Liver (tissue), 9 donors: Measurements from ENCODE around the gene TMIE. TPM values are rescaled to one million over a fixed set of nuclear protein-coding genes. Genes with fewer than 3 reads are reported as not detected.

Experiments
- DNase-seq: peaks from one replicate; pipeline ENCODE4 v3.0.0-alpha.2; 2017; ENCODE audit warnings: low spot score
- H3K27ac ChIP-seq, 2 donors: one replicate each; pipeline ENCODE4 v1.7.0; 2013; ENCODE audit warnings: inconsistent platforms in 2 of 2, low read length in 2 of 2, control low read depth in 1 of 2, low read depth in 1 of 2, mild to moderate bottlenecking in 1 of 2
- H3K27me3 ChIP-seq, 4 donors: one replicate each; pipeline versions ENCODE4 v1.6.1 to v1.7.0; 2013; ENCODE audit warnings: low read length in 3 of 4, inconsistent platforms in 1 of 4, mild to moderate bottlenecking in 1 of 4, moderate library complexity in 1 of 4; ENCODE audit not compliant: control insufficient read depth in 4 of 4, insufficient read depth in 4 of 4
- H3K36me3 ChIP-seq, 4 donors: one replicate each; pipeline versions ENCODE4 v1.6.1 to v1.7.0; 2013; ENCODE audit warnings: low read length in 3 of 4, mild to moderate bottlenecking in 3 of 4, low read depth in 1 of 4, moderate library complexity in 1 of 4; ENCODE audit not compliant: control insufficient read depth in 4 of 4, insufficient read depth in 3 of 4
- H3K4me1 ChIP-seq, 4 donors: one replicate each; pipeline versions ENCODE4 v1.6.1 to v1.7.0; 2013; ENCODE audit warnings: low read length in 3 of 4, mild to moderate bottlenecking in 3 of 4, moderate library complexity in 1 of 4; ENCODE audit not compliant: control insufficient read depth in 4 of 4, insufficient read depth in 4 of 4
- H3K4me3 ChIP-seq, 3 donors: one replicate each; pipeline versions ENCODE4 v1.6.1 to v1.7.0; 2013; ENCODE audit warnings: low read length in 3 of 3, control low read depth in 1 of 3, low read depth in 1 of 3, mild to moderate bottlenecking in 1 of 3
- H3K9ac ChIP-seq, 2 donors: one replicate each; pipeline ENCODE4 v1.7.0; 2013; ENCODE audit warnings: low read length in 2 of 2, mild to moderate bottlenecking in 2 of 2, moderate library complexity in 2 of 2, control low read depth in 1 of 2, low read depth in 1 of 2
- H3K9me3 ChIP-seq, 4 donors: one replicate each; pipeline versions ENCODE4 v1.6.1 to v1.7.0; 2013; ENCODE audit warnings: low read length in 3 of 4; ENCODE audit not compliant: control insufficient read depth in 4 of 4
- EGR1 ChIP-seq, 2 donors: IDR thresholded peaks; 2 replicates each; pipeline ENCODE4 v1.6.1; 2016 to 2018; ENCODE audit warnings: antibody characterized with exemption in 2 of 2, low read depth in 2 of 2
- FOXA1 ChIP-seq: IDR thresholded peaks from 2 replicates; pipeline ENCODE4 v1.6.1; 2016; ENCODE audit warnings: antibody characterized with exemption
- FOXA2 ChIP-seq: IDR thresholded peaks from 2 replicates; pipeline ENCODE4 v1.6.1; 2016; ENCODE audit warnings: antibody characterized with exemption
- GABPA ChIP-seq, 2 donors: IDR thresholded peaks in 1 of 2; conservative IDR thresholded peaks in 1 of 2; 2 replicates each; pipeline ENCODE4 v1.6.1; 2016; ENCODE audit warnings: antibody characterized with exemption in 2 of 2, mild to moderate bottlenecking in 1 of 2, moderate library complexity in 1 of 2
- HNF4A ChIP-seq, 2 donors: conservative IDR thresholded peaks; 2 replicates each; pipeline ENCODE4 v1.6.1; 2016; ENCODE audit warnings: antibody characterized with exemption in 2 of 2, mild to moderate bottlenecking in 2 of 2
- HNF4G ChIP-seq: IDR thresholded peaks from 2 replicates; pipeline ENCODE4 v1.6.1; 2016; ENCODE audit warnings: antibody characterized with exemption
- JUND ChIP-seq, 2 donors: IDR thresholded peaks; 2 replicates each; pipeline ENCODE4 v1.6.1; 2016; ENCODE audit warnings: antibody characterized with exemption in 2 of 2
- NR2F2 ChIP-seq: IDR thresholded peaks from 2 replicates; pipeline ENCODE4 v1.6.1; 2016; ENCODE audit warnings: antibody characterized with exemption
- RAD21 ChIP-seq, 2 donors: IDR thresholded peaks; 2 replicates each; pipeline ENCODE4 v1.6.1; 2016; ENCODE audit warnings: antibody characterized with exemption in 2 of 2, mild to moderate bottlenecking in 2 of 2
- RXRA ChIP-seq, 2 donors: IDR thresholded peaks; 2 replicates each; pipeline ENCODE4 v1.6.1; 2017 to 2018; ENCODE audit warnings: antibody characterized with exemption in 2 of 2, mild to moderate bottlenecking in 1 of 2
- SP1 ChIP-seq: IDR thresholded peaks from 2 replicates; pipeline ENCODE4 v1.6.1; 2018; ENCODE audit warnings: antibody characterized with exemption, mild to moderate bottlenecking
- YY1 ChIP-seq: IDR thresholded peaks from 2 replicates; pipeline ENCODE4 v1.6.1; 2016; ENCODE audit warnings: antibody characterized with exemption, mild to moderate bottlenecking
- WGBS: extraction: QIAGEN DNeasy Blood & Tissue Kit; methylation state at CpG from one replicate; pipeline ENCODE4 v1.1.7; 2013; 5-methylcytosine and 5-hydroxymethylcytosine counted together
- polyA plus RNA-seq, 2 donors: library from polyadenylated mRNA; stranded (reverse) in 1 of 2; unstranded in 1 of 2; fragments of 200-250 nt in 1 of 2; fragments of >200 nt in 1 of 2; fragmentation: Nextera tagmentation in 1 of 2; extraction: Ambion mirVana in 1 of 2; gene quantifications; one replicate each; pipeline versions ENCODE4 v1.2.1 to v1.2.3, GENCODE V29; 2013 to 2015
- total RNA-seq, 2 donors: library from RNA; depleted of rRNA; stranded (reverse); fragments of >200 nt; gene quantifications; one replicate each; pipeline ENCODE4 v1.2.3, GENCODE V29; 2014
- TF ChIP-seq, protein P1 (sequence below): IDR thresholded peaks from 2 replicates; pipeline ENCODE4 v1.6.1; 2016; ENCODE audit warnings: antibody characterized with exemption
- TF ChIP-seq, protein P2 (sequence below): fragments of 150-350 bp; IDR thresholded peaks from 2 replicates; pipeline ENCODE4 v1.5.1; 2017; ENCODE audit warnings: improper control_type of control experiment, low read depth, low read length; ENCODE audit not compliant: missing input control
- TF ChIP-seq, protein P3 (sequence below): IDR thresholded peaks from 2 replicates; pipeline ENCODE4 v1.6.1; 2016; ENCODE audit warnings: antibody characterized with exemption
- TF ChIP-seq, protein P4 (sequence below): IDR thresholded peaks from 2 replicates; pipeline ENCODE4 v1.6.1; 2016; ENCODE audit warnings: antibody characterized with exemption, mild to moderate bottlenecking
- donor health status: healthy.
- donor health status: healthy.
- donor health status: healthy.
- donor health status: healthy.
- donor health status: healthy.

TMIE gene
- total and polyA plus RNA-seq, 4 donors, result 0.13 to 0.26 (median 0.15) TPM

DNA sequence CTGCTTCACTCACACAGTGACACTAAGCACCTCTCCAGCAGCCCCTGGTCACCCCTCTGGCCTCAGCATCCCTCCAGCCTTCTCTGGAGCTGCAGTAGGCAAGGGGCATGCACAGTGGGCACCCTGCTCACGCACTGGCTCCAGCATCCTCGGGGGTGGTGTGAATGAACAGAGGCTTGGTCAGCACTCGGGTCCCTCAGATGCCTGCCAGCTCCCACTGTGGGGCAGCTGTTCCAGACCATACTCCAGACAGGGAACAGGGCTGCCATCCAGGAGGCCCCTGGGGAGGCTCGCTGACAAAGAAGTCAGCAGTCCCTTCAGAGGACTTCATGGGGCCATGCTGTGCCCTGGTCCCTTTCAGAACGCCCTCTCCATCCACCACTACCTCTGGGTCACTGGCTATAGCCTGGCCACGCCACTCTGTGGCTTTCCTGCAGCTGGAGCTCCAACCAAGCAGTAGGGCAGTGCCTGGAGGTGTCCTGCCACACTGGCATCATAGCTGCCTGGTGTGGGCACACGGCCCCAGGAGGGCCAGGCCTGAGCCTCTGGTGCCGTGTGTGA lies 34.1 kb upstream of the TMIE start:
- no peak overlapping the region for H3K9ac ChIP-seq
- H3K36me3 ChIP-seq, result peaks cover 0 to 6% (median 2%) of the 10 kb centered on the region in 4 donors
- no peaks in the 10 kb centered on the region for H3K9me3 ChIP-seq
- H3K27ac ChIP-seq, result no peak overlapping the region
- no peak for DNase-seq
- no peaks in the 10 kb centered on the region for H3K27me3 ChIP-seq
- H3K4me3 ChIP-seq, result no peak overlapping the region
- H3K4me1 ChIP-seq, result peaks cover 2 to 23% (median 16%) of the 10 kb centered on the region in 4 donors
- WGBS, result 87% methylated on average over 8 of the region's 8 CpGs
- TF ChIP-seq YY1 (no peak), FOXA2 (no peak), HNF4G (no peak), RXRA (IDR thresholded peaks at IDR 0.05) (no peak), RAD21 (IDR thresholded peaks at IDR 0.05) (no peak), GABPA (IDR thresholded peaks at IDR 0.05 in 1 of 2, conservative IDR thresholded peaks at IDR 0.05 in 1 of 2) (no peak), NR2F2 (no peak), SP1 (no peak), HNF4A (conservative IDR thresholded peaks at IDR 0.05) (no peak), FOXA1 (no peak), EGR1 (IDR thresholded peaks at IDR 0.05; ENCODE audit: low read depth in 2 of 2) (no peak)
- TF ChIP-seq, protein P1, sequence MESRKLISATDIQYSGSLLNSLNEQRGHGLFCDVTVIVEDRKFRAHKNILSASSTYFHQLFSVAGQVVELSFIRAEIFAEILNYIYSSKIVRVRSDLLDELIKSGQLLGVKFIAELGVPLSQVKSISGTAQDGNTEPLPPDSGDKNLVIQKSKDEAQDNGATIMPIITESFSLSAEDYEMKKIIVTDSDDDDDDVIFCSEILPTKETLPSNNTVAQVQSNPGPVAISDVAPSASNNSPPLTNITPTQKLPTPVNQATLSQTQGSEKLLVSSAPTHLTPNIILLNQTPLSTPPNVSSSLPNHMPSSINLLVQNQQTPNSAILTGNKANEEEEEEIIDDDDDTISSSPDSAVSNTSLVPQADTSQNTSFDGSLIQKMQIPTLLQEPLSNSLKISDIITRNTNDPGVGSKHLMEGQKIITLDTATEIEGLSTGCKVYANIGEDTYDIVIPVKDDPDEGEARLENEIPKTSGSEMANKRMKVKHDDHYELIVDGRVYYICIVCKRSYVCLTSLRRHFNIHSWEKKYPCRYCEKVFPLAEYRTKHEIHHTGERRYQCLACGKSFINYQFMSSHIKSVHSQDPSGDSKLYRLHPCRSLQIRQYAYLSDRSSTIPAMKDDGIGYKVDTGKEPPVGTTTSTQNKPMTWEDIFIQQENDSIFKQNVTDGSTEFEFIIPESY, result no peak
- TF ChIP-seq, protein P2, sequence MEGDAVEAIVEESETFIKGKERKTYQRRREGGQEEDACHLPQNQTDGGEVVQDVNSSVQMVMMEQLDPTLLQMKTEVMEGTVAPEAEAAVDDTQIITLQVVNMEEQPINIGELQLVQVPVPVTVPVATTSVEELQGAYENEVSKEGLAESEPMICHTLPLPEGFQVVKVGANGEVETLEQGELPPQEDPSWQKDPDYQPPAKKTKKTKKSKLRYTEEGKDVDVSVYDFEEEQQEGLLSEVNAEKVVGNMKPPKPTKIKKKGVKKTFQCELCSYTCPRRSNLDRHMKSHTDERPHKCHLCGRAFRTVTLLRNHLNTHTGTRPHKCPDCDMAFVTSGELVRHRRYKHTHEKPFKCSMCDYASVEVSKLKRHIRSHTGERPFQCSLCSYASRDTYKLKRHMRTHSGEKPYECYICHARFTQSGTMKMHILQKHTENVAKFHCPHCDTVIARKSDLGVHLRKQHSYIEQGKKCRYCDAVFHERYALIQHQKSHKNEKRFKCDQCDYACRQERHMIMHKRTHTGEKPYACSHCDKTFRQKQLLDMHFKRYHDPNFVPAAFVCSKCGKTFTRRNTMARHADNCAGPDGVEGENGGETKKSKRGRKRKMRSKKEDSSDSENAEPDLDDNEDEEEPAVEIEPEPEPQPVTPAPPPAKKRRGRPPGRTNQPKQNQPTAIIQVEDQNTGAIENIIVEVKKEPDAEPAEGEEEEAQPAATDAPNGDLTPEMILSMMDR, result no peak
- TF ChIP-seq, protein P3, sequence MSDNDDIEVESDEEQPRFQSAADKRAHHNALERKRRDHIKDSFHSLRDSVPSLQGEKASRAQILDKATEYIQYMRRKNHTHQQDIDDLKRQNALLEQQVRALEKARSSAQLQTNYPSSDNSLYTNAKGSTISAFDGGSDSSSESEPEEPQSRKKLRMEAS, result no peak

DNA sequence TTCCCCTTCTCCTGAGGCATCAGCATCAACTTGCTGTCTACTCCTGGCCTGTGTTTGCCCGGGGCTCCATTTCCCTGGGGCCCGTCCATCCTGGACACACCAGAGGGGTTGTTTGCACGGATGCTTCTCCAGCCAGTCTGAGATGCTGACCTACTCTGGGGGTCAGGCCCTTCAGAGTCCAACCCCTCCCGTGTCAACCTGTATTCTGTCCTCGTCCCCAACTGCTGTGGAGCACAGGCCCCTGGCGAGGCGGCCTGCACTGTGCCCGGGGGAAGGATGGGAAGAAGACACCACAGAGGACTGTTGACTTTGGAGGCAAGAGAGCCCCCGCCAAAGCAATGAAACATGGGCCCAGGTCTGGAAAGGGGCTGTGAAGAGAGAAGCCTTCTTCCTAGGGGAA lies 33.5 kb upstream of the TMIE start:
- whole genome bisulfite sequencing, result 90% methylated on average over 9 of the region's 9 CpGs
- Histone ChIP-seq H3K4me1 (peaks cover 2 to 21% (median 15%) of the 10 kb centered on the region in 4 donors), H3K27me3 (no peaks in the 10 kb centered on the region), H3K4me3 (no peak overlapping the region), H3K27ac (no peak overlapping the region), H3K36me3 (peaks cover 0 to 6% (median 2%) of the 10 kb centered on the region in 4 donors), H3K9me3 (no peaks in the 10 kb centered on the region), H3K9ac (no peak overlapping the region)
- TF ChIP-seq SP1, result no peak
- no peak for DNase-seq

DNA sequence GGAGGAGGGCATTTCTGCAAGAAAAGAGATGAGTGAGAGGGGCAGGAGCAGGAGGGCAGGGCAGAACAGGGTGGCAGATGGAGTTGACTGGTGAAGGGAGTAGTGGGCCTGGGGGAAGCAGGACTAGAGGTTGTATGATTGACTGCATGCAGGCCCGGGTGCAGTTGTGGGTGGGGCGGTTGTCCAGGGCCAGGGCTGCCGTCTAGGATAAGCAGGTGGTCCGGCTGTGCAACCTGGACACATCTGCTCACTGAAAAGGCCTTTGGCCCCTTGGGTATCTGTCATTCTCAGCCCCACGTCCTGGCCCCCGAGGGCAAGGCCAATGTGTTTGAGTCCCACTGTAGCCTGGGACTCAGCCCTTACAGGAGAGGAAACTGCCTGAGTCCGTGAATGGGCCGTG lies 33.1 kb upstream of the TMIE start:
- Histone ChIP-seq H3K27ac (no peak overlapping the region), H3K9me3 (no peaks in the 10 kb centered on the region), H3K4me1 (peaks cover 2 to 20% (median 14%) of the 10 kb centered on the region in 4 donors), H3K36me3 (peaks cover 0 to 6% (median 2%) of the 10 kb centered on the region in 4 donors), H3K27me3 (no peaks in the 10 kb centered on the region), H3K9ac (no peak overlapping the region), H3K4me3 (no peak overlapping the region)
- DNase-seq, result no peak
- 75% methylated on average over 8 of the region's 8 CpGs for WGBS
- TF ChIP-seq, protein P3, result no peak
- TF ChIP-seq JUND (IDR thresholded peaks at IDR 0.05) (no peak), NR2F2 (no peak), EGR1 (IDR thresholded peaks at IDR 0.05; ENCODE audit: low read depth in 2 of 2) (no peak), FOXA1 (no peak), GABPA (IDR thresholded peaks at IDR 0.05 in 1 of 2, conservative IDR thresholded peaks at IDR 0.05 in 1 of 2) (no peak), FOXA2 (no peak), RXRA (IDR thresholded peaks at IDR 0.05) (no peak), SP1 (no peak), RAD21 (IDR thresholded peaks at IDR 0.05) (no peak), HNF4A (conservative IDR thresholded peaks at IDR 0.05) (no peak), HNF4G (no peak), YY1 (no peak)
- TF ChIP-seq, protein P2, result no peak
- TF ChIP-seq, protein P4, sequence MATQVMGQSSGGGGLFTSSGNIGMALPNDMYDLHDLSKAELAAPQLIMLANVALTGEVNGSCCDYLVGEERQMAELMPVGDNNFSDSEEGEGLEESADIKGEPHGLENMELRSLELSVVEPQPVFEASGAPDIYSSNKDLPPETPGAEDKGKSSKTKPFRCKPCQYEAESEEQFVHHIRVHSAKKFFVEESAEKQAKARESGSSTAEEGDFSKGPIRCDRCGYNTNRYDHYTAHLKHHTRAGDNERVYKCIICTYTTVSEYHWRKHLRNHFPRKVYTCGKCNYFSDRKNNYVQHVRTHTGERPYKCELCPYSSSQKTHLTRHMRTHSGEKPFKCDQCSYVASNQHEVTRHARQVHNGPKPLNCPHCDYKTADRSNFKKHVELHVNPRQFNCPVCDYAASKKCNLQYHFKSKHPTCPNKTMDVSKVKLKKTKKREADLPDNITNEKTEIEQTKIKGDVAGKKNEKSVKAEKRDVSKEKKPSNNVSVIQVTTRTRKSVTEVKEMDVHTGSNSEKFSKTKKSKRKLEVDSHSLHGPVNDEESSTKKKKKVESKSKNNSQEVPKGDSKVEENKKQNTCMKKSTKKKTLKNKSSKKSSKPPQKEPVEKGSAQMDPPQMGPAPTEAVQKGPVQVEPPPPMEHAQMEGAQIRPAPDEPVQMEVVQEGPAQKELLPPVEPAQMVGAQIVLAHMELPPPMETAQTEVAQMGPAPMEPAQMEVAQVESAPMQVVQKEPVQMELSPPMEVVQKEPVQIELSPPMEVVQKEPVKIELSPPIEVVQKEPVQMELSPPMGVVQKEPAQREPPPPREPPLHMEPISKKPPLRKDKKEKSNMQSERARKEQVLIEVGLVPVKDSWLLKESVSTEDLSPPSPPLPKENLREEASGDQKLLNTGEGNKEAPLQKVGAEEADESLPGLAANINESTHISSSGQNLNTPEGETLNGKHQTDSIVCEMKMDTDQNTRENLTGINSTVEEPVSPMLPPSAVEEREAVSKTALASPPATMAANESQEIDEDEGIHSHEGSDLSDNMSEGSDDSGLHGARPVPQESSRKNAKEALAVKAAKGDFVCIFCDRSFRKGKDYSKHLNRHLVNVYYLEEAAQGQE, result no peak
